IPS-11a (cell line): ENCODE results near the gene DUS4L.

Experiments
- H3K4me3 ChIP-seq: one replicate; pipeline ENCODE4 v1.5.1; 2013; ENCODE audit warnings: low read depth, low read length, control low read depth

Gene DUS4L

GRCh38 chr7:107613439-107613838, 49.7 kb downstream of the DUS4L start:
- H3K4me3 ChIP-seq, result no peak overlapping the region

GRCh38 chr7:107613948-107614347, 50.2 kb downstream of the DUS4L start:
- H3K4me3 ChIP-seq, result no peak overlapping the region

GRCh38 chr7:107614425-107614824, 50.7 kb downstream of the DUS4L start:
- no peak overlapping the region for H3K4me3 ChIP-seq

- H3K4me3 ChIP-seq, result no peak overlapping the region
Measured at GRCh38 chr7:107615910-107616680, 52.3 kb downstream of the DUS4L start.

- no peak overlapping the region for H3K4me3 ChIP-seq
Measured at GRCh38 chr7:107622429-107622828, 58.7 kb downstream of the DUS4L start.

GRCh38 chr7:107622894-107623293, 59.1 kb downstream of the DUS4L start:
- H3K4me3 ChIP-seq, result no peak overlapping the region

- no peak overlapping the region for H3K4me3 ChIP-seq
Measured at GRCh38 chr7:107627002-107627401, 63.2 kb downstream of the DUS4L start.
